Endothelial cell of umbilical vein (primary cell): ENCODE results near the gene FAM83F. TPM values are rescaled to one million over a fixed set of nuclear protein-coding genes. Genes with fewer than 3 reads are reported as not detected.

Experiments
- BruUV-seq: library from RNA; stranded (reverse); fragments of 400-500 nt; replicated peaks from 2 replicates; lab custom pipeline; 2021; lab: Mats Ljungman, UMichigan
- CTCF ChIA-PET: fragments of 300-600, 350-600 bp; sonication (Branson Sonifier 250); formaldehyde crosslinking; loops from one replicate; lab custom pipeline; 2021; ENCODE audit warnings: antibody characterized with exemption, inconsistent platforms; lab: Charles Lee
- POLR2A ChIA-PET: fragments of 300-600, 350-600 bp; sonication (Branson Sonifier 250); formaldehyde crosslinking; loops from one replicate; lab custom pipeline; 2021; ENCODE audit warnings: antibody characterized with exemption, inconsistent platforms; lab: Charles Lee
- DNase-seq: peaks from one replicate; pipeline ENCODE4 v3.0.0-alpha.2; 2011; ENCODE audit warnings: low read depth, low spot score
- FAIRE-seq: peaks from 2 replicates; lab custom pipeline; 2011; peaks lifted over from hg19 to GRCh38; lab: Jason Lieb, UNC
- H2AFZ ChIP-seq: 2 replicates; pipeline ENCODE4 v1.6.0; 2012; ENCODE audit warnings: low read depth, low read length, control low read depth, inconsistent platforms
- H3K27ac ChIP-seq: 2 replicates; pipeline ENCODE4 v1.5.1; 2011; ENCODE audit warnings: low read depth, mild to moderate bottlenecking, control low read depth, low read length, moderate library complexity; ENCODE audit not compliant: insufficient read depth
- H3K27me3 ChIP-seq, 2 experiments: 2 replicates each; pipeline versions ENCODE4 v1.6.0 to v1.6.1; 2011; ENCODE audit warnings: low read length in 2 of 2, mixed read lengths in 1 of 2; ENCODE audit not compliant: control insufficient read depth in 2 of 2, insufficient read depth in 2 of 2
- H3K36me3 ChIP-seq, 2 experiments: 2 replicates in 1 of 2; 3 replicates in 1 of 2; pipeline ENCODE4 v1.5.1; 2011; ENCODE audit warnings: low read length in 2 of 2, mild to moderate bottlenecking in 1 of 2, moderate library complexity in 1 of 2; ENCODE audit not compliant: control insufficient read depth in 2 of 2, insufficient read depth in 2 of 2; ENCODE audit errors: extremely low read depth in 1 of 2
- H3K4me1 ChIP-seq: 3 replicates; pipeline ENCODE4 v1.5.1; 2011; ENCODE audit warnings: mild to moderate bottlenecking, low read length; ENCODE audit not compliant: control insufficient read depth, insufficient read depth; ENCODE audit errors: extremely low read depth
- H3K4me2 ChIP-seq: 2 replicates; pipeline ENCODE4 v1.6.1; 2011; ENCODE audit warnings: low read length, control low read depth, mixed read lengths; ENCODE audit not compliant: insufficient read depth
- H3K4me3 ChIP-seq, 3 experiments: fragments of 200-600 bp in 1 of 3; sonication (generic), shearing (Covaris generic) in 1 of 3; replicated peaks in 1 of 3; 2 replicates each; pipeline ENCODE4 v1.5.1; 2011 to 2016; ENCODE audit warnings: control low read depth in 3 of 3, low read length in 3 of 3, mild to moderate bottlenecking in 2 of 3, inconsistent platforms in 1 of 3, low read depth in 1 of 3, moderate library complexity in 1 of 3; ENCODE audit not compliant: insufficient read depth in 1 of 3
- H3K79me2 ChIP-seq: 2 replicates; pipeline ENCODE4 v1.6.0; 2012; ENCODE audit warnings: low read length, inconsistent platforms; ENCODE audit not compliant: control insufficient read depth, insufficient read depth
- H3K9ac ChIP-seq: replicated peaks from 2 replicates; pipeline ENCODE3; 2011; ENCODE audit warnings: low read length, control low read depth; ENCODE audit not compliant: insufficient read depth; ENCODE audit errors: extremely low read depth
- H3K9me1 ChIP-seq: replicated peaks from 3 replicates; pipeline ENCODE4 v1.6.0; 2011; ENCODE audit warnings: mild to moderate bottlenecking, low read length; ENCODE audit not compliant: control insufficient read depth, insufficient read depth; ENCODE audit errors: extremely low read depth
- H3K9me3 ChIP-seq: replicated peaks from 2 replicates; pipeline ENCODE4 v1.5.1; 2012; ENCODE audit warnings: low read length, inconsistent platforms; ENCODE audit not compliant: control insufficient read depth, insufficient read depth
- H4K20me1 ChIP-seq: replicated peaks from 2 replicates; pipeline ENCODE3; 2011; ENCODE audit warnings: mild to moderate bottlenecking, low read length; ENCODE audit not compliant: control insufficient read depth, insufficient read depth; ENCODE audit errors: extremely low read depth
- EZH2 ChIP-seq: IDR thresholded peaks from 2 replicates; pipeline ENCODE4 v1.6.1; 2012; ENCODE audit warnings: borderline replicate concordance, low read depth, mild to moderate bottlenecking, moderate library complexity, low read length, inconsistent platforms; ENCODE audit not compliant: severe bottlenecking
- FOS ChIP-seq: IDR thresholded peaks from 2 replicates; pipeline ENCODE4 v1.6.1; 2011; ENCODE audit warnings: mild to moderate bottlenecking, low read length, moderate library complexity, borderline replicate concordance; ENCODE audit not compliant: insufficient read depth
- GATA2 ChIP-seq: IDR thresholded peaks from 2 replicates; pipeline ENCODE4 v1.7.0; 2011; ENCODE audit warnings: low read depth, mild to moderate bottlenecking, moderate library complexity, mixed read lengths, low read length; ENCODE audit not compliant: insufficient read length, insufficient read depth
- JUN ChIP-seq: IDR thresholded peaks from 2 replicates; pipeline ENCODE4 v1.6.1; 2011; ENCODE audit warnings: borderline replicate concordance, low read depth; ENCODE audit not compliant: insufficient read length, insufficient read depth
- MYC ChIP-seq: IDR thresholded peaks from one replicate; pipeline ENCODE4 v1.6.1; 2011; ENCODE audit warnings: mild to moderate bottlenecking, low read depth, low read length
- POLR2A ChIP-seq: IDR thresholded peaks from 2 replicates; pipeline ENCODE4 v1.6.1; 2012; ENCODE audit warnings: low read depth, mild to moderate bottlenecking, control low read depth, low read length
- POLR2AphosphoS5 ChIP-seq: IDR thresholded peaks from 2 replicates; pipeline ENCODE4 v1.6.1; 2012; ENCODE audit warnings: low read depth, mild to moderate bottlenecking, control low read depth, low read length, moderate library complexity; ENCODE audit not compliant: insufficient read depth
- dilution Hi-C: fragments of 300-500 bp; cut with MboI; formaldehyde crosslinking; loops from one replicate; pipeline ENCODE4 v1.15.0; 2019; ENCODE audit warnings: low sequenced_read_pairs; ENCODE audit not compliant: extremely low pct_ligation_motif_present
- intact Hi-C: fragments of 100-400 bp; cut with micrococcal nuclease; formaldehyde crosslinking; loops from one replicate; pipeline ENCODE4 v1.10.0; 2022
- polyA plus RNA-seq, 4 experiments: library from polyadenylated mRNA; depleted of rRNA in 3 of 4; stranded (reverse) in 3 of 4; unstranded in 1 of 4; fragments of >200 nt; gene quantifications; 2 replicates each; pipeline versions ENCODE4 v1.2.1 to v1.2.3, GENCODE V29; 2011 to 2012; ENCODE audit warnings: missing spikeins in 1 of 4
- total RNA-seq: library from RNA; stranded (reverse); gene quantifications from 2 replicates; pipeline ENCODE4 v1.2.3, GENCODE V29; 2021
- TF ChIP-seq, protein P1 (sequence below), 2 donors: IDR thresholded peaks; 1 replicate in 1 of 2; 2 replicates in 1 of 2; pipeline ENCODE4 v1.5.1; 2011; ENCODE audit warnings: low read length in 2 of 2, mild to moderate bottlenecking in 2 of 2, moderate library complexity in 2 of 2, control low read depth in 1 of 2, inconsistent platforms in 1 of 2, low read depth in 1 of 2; ENCODE audit not compliant: insufficient read depth in 1 of 2; ENCODE audit errors: extremely low read depth in 1 of 2
- TF ChIP-seq, protein P2 (sequence below): IDR thresholded peaks from 2 replicates; pipeline ENCODE4 v1.6.1; 2011; ENCODE audit not compliant: insufficient read depth, insufficient read length

The FAM83F gene
- total and polyA plus RNA-seq, 2 donors (not counting 3 experiments of a cell fraction or from before 2014, with no cell fraction given) = not detected

DNA sequence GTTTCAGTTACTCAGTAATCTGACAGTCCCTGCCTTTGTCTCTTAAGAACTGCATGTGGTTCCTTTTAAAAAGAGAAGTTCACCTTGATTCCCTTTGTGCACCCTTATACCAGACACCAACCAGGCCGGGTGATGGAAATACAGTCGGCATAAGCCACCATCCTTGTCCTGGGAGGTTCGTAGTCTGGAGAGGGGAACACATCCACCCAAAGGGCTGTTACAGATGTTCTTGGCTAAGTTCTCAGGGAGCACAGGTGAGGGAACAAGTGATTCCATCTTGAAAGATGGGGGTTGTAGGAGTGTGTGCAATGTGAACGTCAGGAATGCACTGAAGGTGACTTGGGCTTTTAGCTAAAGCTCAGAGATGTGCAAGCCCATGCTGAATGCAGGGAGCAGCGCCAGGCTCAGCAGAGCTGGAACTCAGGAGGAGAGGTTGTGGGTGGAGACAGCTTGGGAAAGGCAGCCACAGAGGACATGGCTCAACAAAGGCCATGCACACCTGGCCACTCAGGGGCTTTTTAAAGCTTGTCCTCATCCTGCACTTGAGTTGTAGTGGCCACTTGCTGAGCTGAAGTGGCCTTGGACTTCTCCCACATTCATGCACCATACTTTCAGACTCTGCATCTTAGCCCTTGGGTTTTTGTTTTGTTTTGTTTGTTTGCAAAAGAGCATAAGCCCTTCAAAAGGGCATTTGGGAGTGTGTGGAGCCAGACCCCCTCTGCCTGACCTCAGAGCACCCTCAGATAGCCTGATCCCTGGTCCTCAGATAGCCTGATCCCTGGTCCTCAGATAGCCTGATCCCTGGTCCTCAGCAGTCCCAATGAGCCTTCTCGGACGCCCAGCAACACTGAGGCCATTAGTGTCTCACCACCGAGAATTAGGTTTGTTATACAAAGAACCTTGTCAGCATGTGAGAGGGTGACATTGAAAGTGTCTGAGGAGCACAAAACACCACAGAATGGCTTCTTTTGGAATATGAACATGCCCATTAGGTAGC lies 47.2 kb upstream of the FAM83F start:
- no peaks in the 10 kb centered on the region for H3K4me1 ChIP-seq
- H3K79me2 ChIP-seq = no peaks in the 10 kb centered on the region
- ChIA-PET POLR2A (no interaction called here), CTCF (no interaction called here)
- H3K4me2 ChIP-seq = no peak overlapping the region
- no peak overlapping the region for H3K4me3 ChIP-seq
- intact Hi-C loops (no loop called here), dilution Hi-C loops (no loop called here)
- no peak for DNase-seq
- no peaks in the 10 kb centered on the region for H3K9me3 ChIP-seq
- no TSS peak for BruUV-seq
- peaks cover 4 to 7% of the 10 kb centered on the region in 2 experiments for H3K27me3 ChIP-seq
- H3K27ac ChIP-seq = no peak overlapping the region
- H4K20me1 ChIP-seq = no peaks in the 10 kb centered on the region
- no peak overlapping the region for H2AFZ ChIP-seq
- no peak for FAIRE-seq
- TF ChIP-seq, protein P1, sequence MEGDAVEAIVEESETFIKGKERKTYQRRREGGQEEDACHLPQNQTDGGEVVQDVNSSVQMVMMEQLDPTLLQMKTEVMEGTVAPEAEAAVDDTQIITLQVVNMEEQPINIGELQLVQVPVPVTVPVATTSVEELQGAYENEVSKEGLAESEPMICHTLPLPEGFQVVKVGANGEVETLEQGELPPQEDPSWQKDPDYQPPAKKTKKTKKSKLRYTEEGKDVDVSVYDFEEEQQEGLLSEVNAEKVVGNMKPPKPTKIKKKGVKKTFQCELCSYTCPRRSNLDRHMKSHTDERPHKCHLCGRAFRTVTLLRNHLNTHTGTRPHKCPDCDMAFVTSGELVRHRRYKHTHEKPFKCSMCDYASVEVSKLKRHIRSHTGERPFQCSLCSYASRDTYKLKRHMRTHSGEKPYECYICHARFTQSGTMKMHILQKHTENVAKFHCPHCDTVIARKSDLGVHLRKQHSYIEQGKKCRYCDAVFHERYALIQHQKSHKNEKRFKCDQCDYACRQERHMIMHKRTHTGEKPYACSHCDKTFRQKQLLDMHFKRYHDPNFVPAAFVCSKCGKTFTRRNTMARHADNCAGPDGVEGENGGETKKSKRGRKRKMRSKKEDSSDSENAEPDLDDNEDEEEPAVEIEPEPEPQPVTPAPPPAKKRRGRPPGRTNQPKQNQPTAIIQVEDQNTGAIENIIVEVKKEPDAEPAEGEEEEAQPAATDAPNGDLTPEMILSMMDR (IDR thresholded peaks at IDR 0.05; ENCODE audit: extremely low read depth in 1 of 2, insufficient read depth in 1 of 2, low read depth in 1 of 2, low read length in 2 of 2) = no peak
- TF ChIP-seq GATA2 (no peak), FOS (no peak), POLR2A (no peak), MYC (no peak), POLR2AphosphoS5 (no peak), JUN (no peak), EZH2 (no peak)
- TF ChIP-seq, protein P2, sequence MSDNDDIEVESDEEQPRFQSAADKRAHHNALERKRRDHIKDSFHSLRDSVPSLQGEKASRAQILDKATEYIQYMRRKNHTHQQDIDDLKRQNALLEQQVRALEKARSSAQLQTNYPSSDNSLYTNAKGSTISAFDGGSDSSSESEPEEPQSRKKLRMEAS = no peak
- H3K9ac ChIP-seq = no peak overlapping the region
- no peaks in the 10 kb centered on the region for H3K9me1 ChIP-seq
- no peaks in the 10 kb centered on the region for H3K36me3 ChIP-seq
